Gastroesophageal sphincter (tissue), 4 donors: ENCODE results near the gene NAALADL2. TPM values are rescaled to one million over a fixed set of nuclear protein-coding genes. Genes with fewer than 3 reads are reported as not detected.
"Not testable (repeated sequence)": the region's sequence is repeated elsewhere in the genome, so short reads cannot be mapped to it uniquely, and the experiment has no call there.

ENCODE experiments used
- ATAC-seq: fragments of 150-250 bp; one replicate; pipeline ENCODE4 v1.9.1; 2016; ENCODE audit warnings: mild to moderate bottlenecking, moderate library complexity
- H3K27ac ChIP-seq, 4 donors: fragments of 200-600 bp; sonication (generic) in 3 of 4; 1 replicate in 3 of 4; 2 replicates in 1 of 4; pipeline ENCODE4 v1.5.1; 2016 to 2019
- H3K27me3 ChIP-seq: fragments of 200-600 bp; sonication (generic); one replicate; pipeline ENCODE4 v1.5.1; 2019
- H3K36me3 ChIP-seq, 2 donors: fragments of 200-600 bp; sonication (generic); one replicate each; pipeline ENCODE4 v1.5.1; 2019; ENCODE audit warnings: control low read depth in 1 of 2
- H3K4me1 ChIP-seq, 3 donors: fragments of 200-600 bp; sonication (generic); 1 replicate in 2 of 3; 2 replicates in 1 of 3; pipeline ENCODE4 v1.5.1; 2016 to 2019; ENCODE audit warnings: control low read depth in 2 of 3
- H3K4me3 ChIP-seq, 2 donors: fragments of 200-600 bp; sonication (generic); one replicate each; pipeline ENCODE4 v1.5.1; 2019; ENCODE audit warnings: mild to moderate bottlenecking in 1 of 2, moderate library complexity in 1 of 2
- H3K9me3 ChIP-seq, 3 donors: fragments of 200-600 bp; sonication (generic); one replicate each; pipeline ENCODE4 v1.5.1; 2017 to 2019; ENCODE audit warnings: control low read depth in 2 of 3
- EP300 ChIP-seq: sonication (generic); formaldehyde crosslinking; IDR thresholded peaks from one replicate; pipeline ENCODE4 v1.6.1; 2017; ENCODE audit warnings: antibody characterized with exemption, mild to moderate bottlenecking
- POLR2A ChIP-seq, 2 donors: fragments of 450-650 bp; IDR thresholded peaks; one replicate each; pipeline ENCODE4 v1.6.1; 2017; ENCODE audit warnings: antibody characterized with exemption in 2 of 2, mild to moderate bottlenecking in 2 of 2, moderate library complexity in 1 of 2
- POLR2AphosphoS5 ChIP-seq: sonication (generic); formaldehyde crosslinking; IDR thresholded peaks from one replicate; pipeline ENCODE4 v1.6.1; 2017; ENCODE audit warnings: antibody characterized with exemption
- WGBS, 2 donors: methylation state at CpG; one replicate each; pipeline ENCODE4 v1.1.5; 2018; ENCODE audit warnings: low coverage in 1 of 2; 5-methylcytosine and 5-hydroxymethylcytosine counted together
- total RNA-seq, 4 donors: library from RNA; depleted of rRNA; stranded (reverse); fragments of >200 nt; gene quantifications; one replicate each; pipeline ENCODE4 v1.1.0, GENCODE V29; 2016
- TF ChIP-seq, protein P1 (sequence below), 4 experiments: fragments of 200-600 bp in 2 of 4; fragments of 450-650 bp in 2 of 4; sonication (generic) in 1 of 4; IDR thresholded peaks; one replicate each; pipeline ENCODE4 v1.5.1; 2017 to 2019; ENCODE audit warnings: antibody characterized with exemption in 4 of 4, mild to moderate bottlenecking in 2 of 4, moderate library complexity in 2 of 4

The NAALADL2 gene
- total RNA-seq, 4 donors from 2014 or later = 3.1 to 7.4 (median 6.2) TPM

DNA sequence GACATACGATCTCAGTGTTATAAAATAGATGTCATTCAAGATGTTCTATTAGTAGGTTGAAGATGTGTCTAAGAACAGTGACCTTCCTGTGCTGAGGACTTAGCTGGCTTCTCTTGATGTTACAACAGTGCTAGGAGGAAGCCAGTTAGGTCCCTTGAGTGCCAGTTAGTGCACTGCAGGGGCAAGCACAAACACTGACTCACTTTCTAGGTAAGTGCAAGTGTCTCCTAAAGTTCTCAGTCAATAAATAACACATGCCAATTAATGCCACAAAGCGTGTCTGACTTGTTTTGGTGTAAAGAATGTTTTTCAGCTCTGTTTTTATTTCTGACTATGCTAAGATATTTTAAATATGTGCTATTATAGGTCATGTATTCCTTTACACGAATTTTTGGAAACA, 211.8 kb downstream of the NAALADL2 start:
- Histone ChIP-seq H3K4me3 (no peak overlapping the region), H3K4me1 (no peaks in the 10 kb centered on the region), H3K27me3 (no peaks in the 10 kb centered on the region), H3K36me3 (no peaks in the 10 kb centered on the region), H3K27ac (no peak overlapping the region), H3K9me3 (no peaks in the 10 kb centered on the region)
- ATAC-seq = no peak
- WGBS, 2 donors = 83 to 92% methylated on average over 3 of the region's 3 CpGs
- TF ChIP-seq EP300 (no peak), POLR2AphosphoS5 (no peak), POLR2A (IDR thresholded peaks at IDR 0.05) (no peak)
- TF ChIP-seq, protein P1, sequence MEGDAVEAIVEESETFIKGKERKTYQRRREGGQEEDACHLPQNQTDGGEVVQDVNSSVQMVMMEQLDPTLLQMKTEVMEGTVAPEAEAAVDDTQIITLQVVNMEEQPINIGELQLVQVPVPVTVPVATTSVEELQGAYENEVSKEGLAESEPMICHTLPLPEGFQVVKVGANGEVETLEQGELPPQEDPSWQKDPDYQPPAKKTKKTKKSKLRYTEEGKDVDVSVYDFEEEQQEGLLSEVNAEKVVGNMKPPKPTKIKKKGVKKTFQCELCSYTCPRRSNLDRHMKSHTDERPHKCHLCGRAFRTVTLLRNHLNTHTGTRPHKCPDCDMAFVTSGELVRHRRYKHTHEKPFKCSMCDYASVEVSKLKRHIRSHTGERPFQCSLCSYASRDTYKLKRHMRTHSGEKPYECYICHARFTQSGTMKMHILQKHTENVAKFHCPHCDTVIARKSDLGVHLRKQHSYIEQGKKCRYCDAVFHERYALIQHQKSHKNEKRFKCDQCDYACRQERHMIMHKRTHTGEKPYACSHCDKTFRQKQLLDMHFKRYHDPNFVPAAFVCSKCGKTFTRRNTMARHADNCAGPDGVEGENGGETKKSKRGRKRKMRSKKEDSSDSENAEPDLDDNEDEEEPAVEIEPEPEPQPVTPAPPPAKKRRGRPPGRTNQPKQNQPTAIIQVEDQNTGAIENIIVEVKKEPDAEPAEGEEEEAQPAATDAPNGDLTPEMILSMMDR (IDR thresholded peaks at IDR 0.05) = no peak

DNA sequence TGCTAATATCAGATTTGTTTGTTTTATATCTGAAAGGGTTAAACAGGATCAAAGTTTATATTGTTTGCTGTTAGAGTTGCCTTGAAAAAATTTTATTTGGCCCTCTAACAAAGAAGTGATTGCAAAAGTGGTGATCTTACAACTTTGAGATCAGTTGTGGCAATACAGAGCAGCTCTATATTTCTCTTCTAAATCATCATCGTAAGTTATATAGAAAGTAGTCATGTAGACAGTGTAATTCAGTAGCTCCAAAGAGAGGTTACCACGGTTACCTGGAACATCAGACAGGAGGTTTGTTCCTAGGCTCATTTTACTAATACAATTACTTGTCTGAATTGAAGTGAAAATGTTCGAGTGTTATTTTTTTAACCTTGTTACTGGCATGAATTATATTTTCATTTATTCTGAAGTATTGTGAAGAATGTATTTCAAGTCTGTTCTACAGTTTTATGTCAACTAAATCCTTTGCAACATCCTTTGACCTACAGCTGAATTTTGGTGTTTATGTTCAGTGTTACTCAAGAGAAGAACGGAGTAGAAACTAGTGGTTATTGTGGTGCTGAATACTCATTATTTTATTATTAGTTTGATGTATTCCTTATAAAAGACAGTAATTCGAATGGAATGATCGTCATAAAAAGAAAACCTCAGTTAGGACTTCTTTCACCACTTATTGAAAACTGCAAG, 214.2 kb downstream of the NAALADL2 start:
- Histone ChIP-seq H3K4me1 (no peaks in the 10 kb centered on the region), H3K4me3 (no peak overlapping the region), H3K27me3 (no peaks in the 10 kb centered on the region), H3K36me3 (no peaks in the 10 kb centered on the region), H3K9me3 (no peaks in the 10 kb centered on the region), H3K27ac (no peak overlapping the region)
- no peak for TF ChIP-seq POLR2AphosphoS5
- TF ChIP-seq EP300 = no peak
- TF ChIP-seq, protein P1 (IDR thresholded peaks at IDR 0.05) = no peak
- no peak for TF ChIP-seq POLR2A (IDR thresholded peaks at IDR 0.05)
- WGBS, 2 donors = 62 to 71% methylated on average over 6 of the region's 6 CpGs
- ATAC-seq = no peak

DNA sequence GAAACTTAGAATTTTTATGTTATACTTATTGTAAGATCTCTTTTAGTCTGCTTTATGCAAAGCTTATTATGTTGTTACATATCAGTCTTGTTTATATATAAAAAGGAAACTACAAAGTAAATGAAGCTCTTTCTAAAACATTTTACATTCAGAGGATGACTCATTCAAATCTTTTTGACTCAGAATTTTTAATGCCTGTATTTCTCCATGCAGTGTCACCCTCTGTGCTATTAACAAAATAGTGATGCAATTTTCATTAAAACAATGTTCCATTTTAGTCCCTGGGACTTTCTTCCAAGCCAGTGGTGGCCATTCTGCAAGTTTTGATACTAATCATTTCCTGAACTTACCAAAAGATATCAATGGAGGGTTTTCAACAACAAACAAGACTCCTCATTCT, 216.1 kb downstream of the NAALADL2 start:
- TF ChIP-seq, protein P1 (IDR thresholded peaks at IDR 0.05) = no peak
- TF ChIP-seq POLR2AphosphoS5 = no peak
- no peak for TF ChIP-seq EP300
- TF ChIP-seq POLR2A (IDR thresholded peaks at IDR 0.05) = no peak

DNA sequence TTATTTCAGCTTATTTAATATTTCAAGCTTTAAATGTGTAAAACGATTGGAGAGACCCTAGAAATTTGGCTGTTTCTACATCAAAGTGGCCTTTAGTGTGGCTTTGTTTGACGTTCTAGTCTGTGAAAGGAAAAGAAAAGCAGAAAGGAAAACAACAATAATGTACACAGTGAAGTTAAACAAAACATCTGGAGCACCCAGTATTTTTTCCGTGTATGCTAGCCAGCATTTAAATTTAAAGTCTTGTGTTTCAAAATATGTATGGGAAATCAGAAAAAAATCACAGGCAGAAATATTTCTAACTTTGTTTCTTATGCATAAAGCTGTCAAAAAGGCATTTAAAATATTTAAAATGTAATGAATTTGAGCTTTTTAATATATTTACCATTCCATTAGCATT, 218.1 kb downstream of the NAALADL2 start:
- H3K36me3 ChIP-seq = no peaks in the 10 kb centered on the region
- H3K4me3 ChIP-seq = no peak overlapping the region
- H3K9me3 ChIP-seq = no peaks in the 10 kb centered on the region
- TF ChIP-seq POLR2AphosphoS5 = no peak
- no peak for TF ChIP-seq EP300
- TF ChIP-seq, protein P1 (IDR thresholded peaks at IDR 0.05) = no peak
- no peak for TF ChIP-seq POLR2A (IDR thresholded peaks at IDR 0.05)
- ATAC-seq = no peak
- H3K27me3 ChIP-seq = no peaks in the 10 kb centered on the region
- 51 to 66% methylated on average over 3 of the region's 3 CpGs for WGBS, 2 donors
- no peak overlapping the region for H3K27ac ChIP-seq
- H3K4me1 ChIP-seq = no peaks in the 10 kb centered on the region

More for the DNA sequence above, 216.1 kb downstream of the NAALADL2 start:
- Histone ChIP-seq H3K4me1 (no peaks in the 10 kb centered on the region), H3K27me3 (no peaks in the 10 kb centered on the region), H3K36me3 (no peaks in the 10 kb centered on the region), H3K4me3 (no peak overlapping the region), H3K27ac (no peak overlapping the region), H3K9me3 (no peaks in the 10 kb centered on the region)
- no peak for ATAC-seq

DNA sequence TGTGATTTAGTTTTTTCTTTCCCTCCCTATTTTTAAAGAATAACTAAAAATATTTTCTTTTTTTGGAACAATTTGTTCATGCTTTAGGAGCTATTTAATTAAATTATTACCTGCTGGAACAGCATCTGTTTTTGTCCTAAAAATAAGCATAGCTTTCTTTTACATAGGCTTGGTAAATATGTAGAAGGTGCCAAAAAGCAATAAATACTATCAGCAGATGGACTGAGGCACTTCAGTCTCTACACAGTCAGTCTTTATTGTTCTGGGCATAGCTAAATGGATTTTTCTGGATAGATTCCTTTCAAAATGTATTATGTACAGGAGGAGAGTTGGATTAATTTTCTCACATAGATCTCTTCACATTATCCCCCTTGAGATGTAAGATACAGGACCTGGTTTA, 223.5 kb downstream of the NAALADL2 start:
- ATAC-seq = no peak
- TF ChIP-seq, protein P1 (IDR thresholded peaks at IDR 0.05) = no peak
- TF ChIP-seq EP300 (no peak), POLR2AphosphoS5 (no peak), POLR2A (IDR thresholded peaks at IDR 0.05) (no peak)
- Histone ChIP-seq H3K9me3 (no peaks in the 10 kb centered on the region), H3K4me1 (no peaks in the 10 kb centered on the region), H3K36me3 (no peaks in the 10 kb centered on the region), H3K4me3 (no peak overlapping the region), H3K27ac (no peak overlapping the region), H3K27me3 (no peaks in the 10 kb centered on the region)

DNA sequence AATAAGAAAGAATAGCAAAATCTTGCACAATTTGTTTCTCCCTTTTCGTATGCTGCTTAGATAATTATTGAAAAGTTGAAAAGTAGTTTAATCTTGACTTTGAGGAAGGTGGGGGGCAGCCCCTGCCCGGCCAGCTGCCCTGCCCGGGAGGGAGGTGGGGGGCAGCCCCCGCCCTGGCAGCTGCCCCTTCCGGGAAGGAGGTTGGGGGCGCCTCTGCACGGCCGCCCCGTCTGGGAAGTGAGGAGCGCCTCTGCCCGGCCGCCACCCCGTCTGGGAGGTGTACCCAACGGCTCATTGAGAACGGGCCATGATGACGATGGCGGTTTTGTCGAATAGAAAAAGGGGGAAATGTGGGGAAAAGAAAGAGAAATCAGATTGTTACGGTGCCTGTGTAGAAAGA, 228.0 kb downstream of the NAALADL2 start:
- H3K27me3 ChIP-seq, H3K4me1 ChIP-seq, H3K4me3 ChIP-seq, ATAC-seq, H3K36me3 ChIP-seq, H3K27ac ChIP-seq, H3K9me3 ChIP-seq: not testable (repeated sequence)
- WGBS, 2 donors = 88 to 100% methylated on average over 1 to 2 of the region's 19 CpGs
